Fibroblast of lung (primary cell): ENCODE measurements around the gene PUM2.

ENCODE experiments used
- EZH2 ChIP-seq: IDR thresholded peaks from 2 replicates; pipeline ENCODE4 v1.5.1; 2012; ENCODE audit warnings: low read length, control low read depth, mild to moderate bottlenecking; ENCODE audit errors: missing control alignments
- TF ChIP-seq, protein P1 (sequence below), 2 donors: IDR thresholded peaks in 1 of 2; conservative IDR thresholded peaks in 1 of 2; 1 replicate in 1 of 2; 2 replicates in 1 of 2; pipeline ENCODE4 v1.5.1; 2011 to 2012; ENCODE audit warnings: low read length in 2 of 2, control low read depth in 1 of 2, inconsistent platforms in 1 of 2, low read depth in 1 of 2, mild to moderate bottlenecking in 1 of 2

DNA sequence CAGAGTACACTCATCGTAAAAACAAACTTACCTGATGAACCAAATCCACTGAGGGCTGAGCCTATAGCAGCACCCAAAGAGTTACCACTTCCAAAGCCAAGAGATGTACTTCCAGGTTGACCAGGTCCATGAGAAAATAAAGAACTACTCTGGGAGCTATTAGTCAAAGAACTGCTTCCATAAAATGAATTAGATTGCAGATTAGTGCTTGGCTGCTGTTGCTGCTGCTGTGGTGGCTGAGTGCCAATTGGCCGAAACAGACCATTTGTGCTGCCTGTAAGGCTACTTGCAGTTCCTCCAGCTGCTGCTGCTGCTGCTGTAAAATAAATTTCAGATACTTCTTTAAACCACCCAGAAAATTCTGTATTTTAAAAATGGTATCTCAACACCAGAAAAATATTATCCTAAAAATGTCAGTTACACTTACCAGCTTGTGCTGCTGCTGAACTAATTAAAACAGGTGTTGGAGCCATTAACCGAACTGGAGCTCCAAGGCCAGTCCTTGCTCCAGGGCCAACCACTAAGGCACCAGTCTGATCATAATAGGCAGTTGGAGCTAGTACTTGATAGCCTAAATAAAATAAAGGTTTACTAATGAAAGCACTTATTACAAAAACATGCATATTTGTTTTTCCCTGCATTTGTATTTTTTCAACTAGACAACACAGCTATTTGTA is 67.6 kb downstream of the PUM2 start:
- TF ChIP-seq, protein P1, sequence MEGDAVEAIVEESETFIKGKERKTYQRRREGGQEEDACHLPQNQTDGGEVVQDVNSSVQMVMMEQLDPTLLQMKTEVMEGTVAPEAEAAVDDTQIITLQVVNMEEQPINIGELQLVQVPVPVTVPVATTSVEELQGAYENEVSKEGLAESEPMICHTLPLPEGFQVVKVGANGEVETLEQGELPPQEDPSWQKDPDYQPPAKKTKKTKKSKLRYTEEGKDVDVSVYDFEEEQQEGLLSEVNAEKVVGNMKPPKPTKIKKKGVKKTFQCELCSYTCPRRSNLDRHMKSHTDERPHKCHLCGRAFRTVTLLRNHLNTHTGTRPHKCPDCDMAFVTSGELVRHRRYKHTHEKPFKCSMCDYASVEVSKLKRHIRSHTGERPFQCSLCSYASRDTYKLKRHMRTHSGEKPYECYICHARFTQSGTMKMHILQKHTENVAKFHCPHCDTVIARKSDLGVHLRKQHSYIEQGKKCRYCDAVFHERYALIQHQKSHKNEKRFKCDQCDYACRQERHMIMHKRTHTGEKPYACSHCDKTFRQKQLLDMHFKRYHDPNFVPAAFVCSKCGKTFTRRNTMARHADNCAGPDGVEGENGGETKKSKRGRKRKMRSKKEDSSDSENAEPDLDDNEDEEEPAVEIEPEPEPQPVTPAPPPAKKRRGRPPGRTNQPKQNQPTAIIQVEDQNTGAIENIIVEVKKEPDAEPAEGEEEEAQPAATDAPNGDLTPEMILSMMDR (conservative IDR thresholded peaks at IDR 0.05 in 1 of 2, IDR thresholded peaks at IDR 0.05 in 1 of 2; ENCODE audit: low read depth in 1 of 2, low read length in 2 of 2), result no peak
- TF ChIP-seq EZH2, result no peak
